Measurements from ENCODE around the gene GPR146. TPM values are rescaled to one million over a fixed set of nuclear protein-coding genes. Genes with fewer than 3 reads are reported as not detected.

GPR146 gene
- total RNA-seq, 1 experiment from 2014 or later: 0.95 TPM

GRCh38 chr7:1106793-1107421 is 62.6 kb downstream of the GPR146 start:
- no TSS peak for BruUV-seq (replicated peaks)
- intact Hi-C loops (cut with micrococcal nuclease; ENCODE audit: unreplicated experiment): no loop called here
- CTCF ChIA-PET: no interaction called here
- H3K36me3 ChIP-seq (ENCODE audit: insufficient read depth, low read length, poor library complexity, severe bottlenecking): no peaks in the 10 kb centered on the region
- no peak overlapping the region for H3K27ac ChIP-seq (ENCODE audit: low read depth, low read length, poor library complexity, severe bottlenecking)
- no peak for TF ChIP-seq EZH2 (IDR thresholded peaks at IDR 0.05; ENCODE audit: borderline replicate concordance, low read depth, low read length, poor library complexity, severe bottlenecking)
- no peak for TF ChIP-seq CTCF (conservative IDR thresholded peaks at IDR 0.05; ENCODE audit: low read depth, low read length)
- POLR2A ChIA-PET (ENCODE audit: low non-redundant PET): no interaction called here
- no peaks in the 10 kb centered on the region for H3K9me3 ChIP-seq (ENCODE audit: low read depth, low read length, poor library complexity, severe bottlenecking)
- H3K27me3 ChIP-seq (replicated peaks; ENCODE audit: insufficient read depth, low read depth, low read length, poor library complexity): no peaks in the 10 kb centered on the region
- H3K4me3 ChIP-seq (ENCODE audit: low read depth, low read length, poor library complexity, severe bottlenecking): no peak overlapping the region
- H3K4me1 ChIP-seq (ENCODE audit: insufficient read depth, low read length, poor library complexity, severe bottlenecking): no peaks in the 10 kb centered on the region
- DNase-seq (ENCODE audit: low spot score): no peak

GRCh38 chr7:1108264-1108920 is 64.0 kb downstream of the GPR146 start:
- CTCF ChIA-PET: no interaction called here
- no TSS peak for BruUV-seq (replicated peaks)
- POLR2A ChIA-PET (ENCODE audit: low non-redundant PET): no interaction called here

More at GRCh38 chr7:1108264-1108920, 64.0 kb downstream of the GPR146 start:
- H3K27ac ChIP-seq (ENCODE audit: low read depth, low read length, poor library complexity, severe bottlenecking): no peak overlapping the region
- H3K36me3 ChIP-seq (ENCODE audit: insufficient read depth, low read length, poor library complexity, severe bottlenecking): no peaks in the 10 kb centered on the region
- H3K4me1 ChIP-seq (ENCODE audit: insufficient read depth, low read length, poor library complexity, severe bottlenecking): no peaks in the 10 kb centered on the region
- TF ChIP-seq CTCF (conservative IDR thresholded peaks at IDR 0.05; ENCODE audit: low read depth, low read length) (no peak), EZH2 (IDR thresholded peaks at IDR 0.05; ENCODE audit: borderline replicate concordance, low read depth, low read length, poor library complexity, severe bottlenecking) (no peak)
- H3K4me3 ChIP-seq (ENCODE audit: low read depth, low read length, poor library complexity, severe bottlenecking): no peak overlapping the region
- no peak for DNase-seq (ENCODE audit: low spot score)
- no peaks in the 10 kb centered on the region for H3K9me3 ChIP-seq (ENCODE audit: low read depth, low read length, poor library complexity, severe bottlenecking)
- intact Hi-C loops (cut with micrococcal nuclease; ENCODE audit: unreplicated experiment): no loop called here
- H3K27me3 ChIP-seq (replicated peaks; ENCODE audit: insufficient read depth, low read depth, low read length, poor library complexity): no peaks in the 10 kb centered on the region

Small RNA genes within 50 kb of the gene (microRNA-seq; reads per million reads assigned to microRNA genes)
- gene MIR339: 1,941 reads per million, percentile 86 among the genes with 10 or more reads in this experiment

Other genes with a start within 250 kb of the GPR146 start
- gene SUN1, start 212.1 kb upstream of the GPR146 start, total RNA-seq (2021): 189 and 203 TPM in 2 replicates
- gene GET4, start 168.0 kb upstream of the GPR146 start, total RNA-seq (2021): 49.7 and 51.9 TPM in 2 replicates
- 16.4 and 18.6 TPM in 2 replicates for gene ADAP1, start 89.9 kb upstream of the GPR146 start, total RNA-seq (2021)
- 17.6 and 18.8 TPM in 2 replicates for gene COX19, start 69.0 kb upstream of the GPR146 start, total RNA-seq (2021)
- not detected in 2 replicates for gene CYP2W1, start 61.4 kb upstream of the GPR146 start, total RNA-seq (2021)
- 0.37 and 0.63 TPM in 2 replicates for gene GPER1, start 43.6 kb downstream of the GPR146 start, total RNA-seq (2021)
- gene ZFAND2A, start 115.7 kb downstream of the GPR146 start, total RNA-seq (2021): 26.1 and 27.4 TPM in 2 replicates
- 1.2 and 1.9 TPM in 2 replicates for gene UNCX, start 188.3 kb downstream of the GPR146 start, total RNA-seq (2021)

Data from A673 (cell line).